NOMO-1 treated with DMSO at 0.1 percent for 48 hours (cell line): ENCODE data around the gene CD4.

Source experiments
- DNase-seq: peaks from one replicate; lab custom pipeline; 2025; ENCODE audit not compliant: unreplicated experiment; lab: John Stamatoyannopoulos, UW

Gene CD4

DNA sequence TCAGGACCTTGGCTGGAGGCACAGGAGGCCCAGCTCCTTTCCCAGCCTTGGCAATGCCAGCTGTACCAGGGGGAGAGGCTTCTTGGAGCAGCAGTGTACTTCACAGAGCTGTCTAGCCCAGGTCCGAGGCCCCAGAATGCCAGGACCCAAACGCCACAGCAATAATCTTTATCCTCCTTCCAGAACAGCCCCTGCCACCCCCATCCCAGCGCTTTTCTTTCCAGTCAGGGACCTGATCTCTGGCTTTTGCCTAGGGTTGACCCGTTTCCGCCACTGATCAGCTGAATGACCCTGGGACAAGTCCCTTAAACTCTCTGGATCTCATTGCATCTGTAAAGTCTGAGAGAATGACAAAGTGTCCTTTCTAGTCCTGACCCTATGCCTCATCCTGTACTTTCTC is 11.9 kb upstream of the CD4 start:
- DNase-seq, result no peak

DNA sequence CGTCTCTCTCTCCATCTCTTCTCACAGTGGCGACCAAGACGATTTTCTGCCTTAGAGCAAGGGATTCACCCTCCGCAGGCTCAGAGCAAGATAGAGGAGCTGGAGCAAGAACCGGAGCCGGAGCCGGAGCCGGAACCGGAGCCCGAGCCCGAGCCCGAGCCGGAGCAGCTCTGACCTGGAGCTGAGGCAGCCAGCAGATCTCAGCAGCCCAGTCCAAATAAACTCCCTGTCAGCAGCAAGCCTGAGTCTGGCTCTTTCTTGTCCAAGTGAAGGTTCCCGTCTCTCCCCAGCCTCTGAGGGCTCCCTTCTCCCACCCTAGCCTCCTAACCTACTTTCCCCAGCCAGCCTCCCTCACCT is 11.1 kb upstream of the CD4 start:
- DNase-seq, result no peak

DNA sequence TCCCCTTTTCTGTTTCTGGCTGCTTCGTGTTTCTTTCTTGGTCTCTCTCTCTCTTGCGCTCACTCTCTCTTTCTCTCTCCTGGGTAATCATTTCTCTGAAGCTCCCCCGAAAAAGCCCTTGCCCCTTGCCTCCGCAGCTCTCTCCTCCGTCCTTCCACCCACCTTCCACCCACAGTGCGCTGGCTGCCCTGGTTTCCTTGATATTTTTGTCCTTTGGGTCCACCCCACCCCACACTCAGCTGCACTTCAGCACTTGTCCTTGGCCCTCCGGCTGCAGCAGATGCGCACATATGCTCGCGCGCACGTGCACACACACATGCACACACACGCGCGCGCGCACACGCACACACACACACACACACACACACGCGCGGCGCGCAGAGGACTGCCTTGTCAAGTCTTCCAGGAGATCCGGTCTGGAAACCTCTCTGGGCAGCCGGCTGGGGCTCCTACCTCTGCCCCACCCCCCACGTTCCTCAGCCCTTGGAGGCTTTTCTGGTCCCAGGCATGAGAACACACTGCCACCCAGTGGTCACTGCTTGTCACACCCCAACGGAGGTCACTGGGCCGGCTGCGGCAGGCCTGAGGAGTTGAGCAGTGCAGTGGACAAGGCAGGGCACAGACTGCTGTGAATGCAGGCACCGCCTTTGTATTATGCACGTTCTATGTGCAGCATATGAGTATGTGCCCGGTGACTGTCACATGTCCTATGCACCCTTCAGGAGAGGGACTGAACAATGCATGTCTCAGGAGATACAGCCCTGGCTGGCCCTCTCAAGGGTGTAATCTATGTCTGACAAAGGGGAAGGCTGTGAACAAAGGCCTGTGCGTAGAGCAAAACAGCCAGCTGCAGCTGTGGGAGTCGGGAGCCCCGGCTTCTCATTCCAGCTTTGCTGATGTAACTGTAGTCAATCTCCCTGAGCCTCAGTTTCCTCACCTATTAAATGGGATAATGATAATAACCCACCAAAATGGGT is 10.5 kb upstream of the CD4 start:
- peak; percentile 82 for DNase-seq

DNA sequence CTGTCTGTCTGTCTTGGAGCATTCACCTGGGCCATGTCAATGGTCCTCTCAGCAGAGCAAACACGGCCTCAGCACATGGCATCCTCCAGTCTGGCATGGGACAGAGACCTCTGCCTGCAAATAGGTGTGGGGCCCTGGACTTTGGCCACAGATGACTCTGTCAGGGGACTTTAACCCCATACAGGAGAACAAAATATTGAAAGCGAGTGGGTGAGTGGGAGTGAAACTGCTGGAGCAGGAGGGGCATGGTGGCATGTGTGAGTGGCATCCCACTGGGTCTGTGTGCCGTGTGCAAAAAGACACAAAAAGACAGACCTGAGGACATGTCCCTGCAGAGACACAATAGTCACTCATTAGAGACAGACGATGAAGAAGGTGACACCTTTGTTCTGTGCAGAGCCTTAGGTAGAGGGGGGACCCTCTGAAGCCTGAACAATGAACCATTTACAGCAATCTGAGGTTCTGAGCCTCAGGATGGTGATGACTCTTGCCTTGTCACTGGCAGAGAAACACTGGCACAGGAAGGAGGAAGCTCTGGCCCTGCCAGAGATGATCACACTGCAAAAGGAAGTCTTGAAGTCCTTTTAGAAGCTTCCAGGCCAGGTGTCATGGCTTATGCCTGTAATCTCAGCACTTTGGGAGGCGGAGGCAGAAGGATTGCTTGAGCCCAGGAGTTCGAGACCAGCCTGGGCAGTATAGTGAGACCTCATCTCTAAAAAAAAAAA is 9.5 kb upstream of the CD4 start:
- no peak for DNase-seq

DNA sequence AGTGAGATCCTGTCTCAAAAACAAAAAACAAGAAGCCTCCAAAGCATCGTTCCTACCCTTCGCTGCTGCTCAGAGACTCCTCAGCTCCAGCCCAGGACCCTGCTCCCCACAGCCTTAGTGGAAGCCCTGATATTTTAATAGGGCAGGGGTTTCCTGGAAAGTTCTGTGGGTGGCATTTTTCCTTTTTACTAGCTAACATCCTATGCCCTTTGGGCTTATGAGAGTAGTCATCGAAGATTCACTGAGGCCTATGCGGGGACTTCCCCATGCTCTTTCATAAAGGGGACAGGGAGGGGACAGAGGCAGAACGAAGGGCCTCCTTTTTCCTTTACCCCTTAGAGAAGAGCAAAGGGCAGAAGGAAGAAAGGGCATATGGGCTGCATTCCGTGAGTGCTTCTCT is 8.8 kb upstream of the CD4 start:
- DNase-seq, result no peak

DNA sequence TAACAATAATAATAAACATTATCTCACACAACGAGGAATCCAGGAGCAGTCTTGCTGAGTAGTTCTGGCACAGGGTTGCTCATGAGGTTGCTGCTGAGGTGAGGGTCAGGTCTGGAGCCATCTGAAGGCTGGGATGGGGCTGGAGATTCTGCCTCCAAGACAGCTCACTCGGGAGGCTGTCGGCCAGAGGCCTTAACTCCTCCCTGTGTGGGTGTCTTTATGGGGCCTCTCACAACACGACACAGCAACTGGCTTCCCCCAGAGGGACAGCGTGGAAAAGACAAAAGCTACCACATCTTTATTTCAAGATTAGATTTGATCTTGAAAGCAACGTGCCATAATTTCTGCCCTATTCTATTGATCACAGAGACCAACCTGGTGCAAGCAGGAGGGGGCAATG is 7.2 kb upstream of the CD4 start:
- DNase-seq, result no peak

DNA sequence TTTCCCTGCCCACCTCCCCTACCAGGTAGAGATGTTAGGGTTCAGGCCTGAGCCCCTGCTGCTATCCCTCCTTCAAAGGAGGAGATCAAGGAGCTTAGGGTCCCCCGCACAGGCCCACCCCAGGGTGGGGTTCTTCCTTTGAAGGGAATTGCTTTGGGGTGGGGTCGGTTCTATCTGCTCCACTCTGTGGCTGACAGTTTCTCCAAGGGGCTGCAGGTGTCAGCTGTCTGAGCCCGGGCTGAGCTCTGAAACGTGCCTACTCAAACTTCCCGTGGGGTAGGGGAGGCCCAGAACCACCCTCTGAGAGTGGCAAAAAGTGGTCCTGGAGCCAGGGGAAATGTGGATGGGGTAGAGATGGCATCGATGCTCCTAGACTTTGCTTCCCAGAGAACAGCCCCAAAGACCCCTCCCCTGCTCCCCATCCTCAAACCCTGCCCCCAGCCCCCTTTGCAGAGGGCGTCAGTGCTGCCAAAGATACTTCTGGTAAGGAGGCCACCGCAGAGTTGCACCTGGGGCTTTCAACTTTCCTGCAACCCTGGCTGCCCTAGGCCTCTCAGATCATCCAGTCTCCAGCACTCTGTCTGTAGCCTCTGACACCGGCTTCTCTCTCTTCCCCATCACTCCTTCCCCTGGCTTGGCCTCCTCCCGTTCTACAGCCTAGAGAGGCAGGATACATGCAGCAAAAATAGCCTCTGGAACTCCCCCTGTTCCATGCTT is 6.3 kb upstream of the CD4 start:
- DNase-seq, result no peak

DNA sequence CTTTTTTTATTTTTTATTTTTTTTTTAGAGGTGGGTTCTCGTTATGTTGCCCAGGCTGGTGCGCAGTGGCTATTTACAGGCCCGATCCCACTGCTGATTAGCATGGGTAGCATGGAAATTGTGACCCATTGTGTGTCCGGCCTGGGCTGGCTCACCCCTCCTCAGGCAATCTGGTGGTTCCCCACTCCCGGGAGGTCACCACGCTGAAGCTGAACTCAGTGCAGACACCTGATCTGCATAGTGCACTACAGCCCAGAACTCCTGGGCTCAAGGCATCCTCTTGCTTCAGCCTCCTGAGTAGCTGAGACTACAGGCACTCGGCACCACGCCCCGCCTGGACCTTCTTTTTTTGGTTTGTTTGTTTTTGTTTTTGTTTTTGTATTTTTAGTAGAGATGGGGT is 5.5 kb upstream of the CD4 start:
- DNase-seq, result no peak

DNA sequence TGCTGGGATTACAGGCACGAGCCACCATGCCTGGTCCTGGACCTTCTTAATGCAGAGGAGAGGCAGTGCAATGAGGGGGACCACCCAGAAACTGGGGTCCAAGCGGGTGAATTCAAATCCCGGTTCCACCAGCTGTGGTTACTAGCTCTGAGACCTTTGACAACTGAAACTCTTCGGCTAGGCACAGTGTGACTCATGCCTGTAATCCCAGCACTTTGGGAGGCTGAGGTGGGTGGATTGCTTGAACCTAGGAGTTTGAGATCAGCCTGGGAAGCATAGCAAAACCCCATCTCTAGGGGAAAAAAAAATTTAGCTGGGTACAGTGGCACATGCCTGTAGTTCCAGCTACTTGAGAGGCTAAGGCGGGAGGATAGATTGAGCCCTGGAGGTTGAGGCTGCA is 5.0 kb upstream of the CD4 start:
- no peak for DNase-seq

DNA sequence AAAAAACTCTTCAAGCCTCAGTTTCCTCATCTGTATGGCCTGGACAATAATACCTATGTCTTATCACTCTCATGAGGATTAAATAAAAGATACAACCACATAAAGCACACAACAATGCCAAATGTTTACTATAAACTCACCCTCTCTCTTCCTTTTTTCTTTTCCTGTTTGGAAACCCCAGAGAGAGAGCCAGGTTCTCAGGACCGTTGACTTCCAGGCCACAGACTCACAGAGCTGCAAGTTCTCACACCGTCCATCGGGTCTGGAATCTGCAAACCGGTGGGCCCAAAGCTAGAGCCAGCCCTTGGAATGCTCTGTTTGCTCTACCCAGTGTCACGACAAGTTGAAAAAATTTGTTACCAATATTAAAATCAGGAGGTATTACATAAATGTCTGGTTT is 4.6 kb upstream of the CD4 start:
- no peak for DNase-seq

DNA sequence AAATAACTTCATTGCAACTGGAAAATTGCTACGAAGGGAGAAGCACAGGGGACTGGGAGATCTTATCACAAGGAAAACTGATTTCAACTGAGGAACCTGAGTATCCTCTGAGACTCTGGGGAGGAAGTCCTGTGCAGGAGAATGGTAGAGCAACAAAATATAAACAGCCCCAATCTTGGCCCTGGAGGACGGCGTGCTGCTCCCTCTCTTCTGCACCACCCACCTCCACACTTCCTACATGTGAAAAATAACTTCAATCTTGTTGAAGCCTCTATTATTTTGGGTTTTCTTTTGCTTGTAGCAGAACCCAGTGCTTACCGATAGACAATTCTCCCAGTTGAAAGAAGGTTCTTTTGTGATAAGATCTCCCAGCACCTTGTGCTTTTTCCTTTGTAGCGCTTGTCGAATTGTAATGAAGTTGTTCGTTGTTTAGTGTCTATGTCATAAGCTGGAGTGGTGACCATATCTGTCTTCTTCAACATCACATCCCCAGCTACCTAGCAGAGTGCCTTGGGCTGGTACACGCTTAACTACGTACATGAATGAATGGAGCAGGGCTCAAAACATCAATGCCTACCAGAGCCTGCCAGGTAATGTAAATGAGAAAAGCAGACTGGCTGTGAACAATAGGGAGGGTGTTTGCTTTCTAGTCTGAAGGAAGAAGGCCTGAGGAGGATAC is 2.8 kb upstream of the CD4 start:
- no peak for DNase-seq

DNA sequence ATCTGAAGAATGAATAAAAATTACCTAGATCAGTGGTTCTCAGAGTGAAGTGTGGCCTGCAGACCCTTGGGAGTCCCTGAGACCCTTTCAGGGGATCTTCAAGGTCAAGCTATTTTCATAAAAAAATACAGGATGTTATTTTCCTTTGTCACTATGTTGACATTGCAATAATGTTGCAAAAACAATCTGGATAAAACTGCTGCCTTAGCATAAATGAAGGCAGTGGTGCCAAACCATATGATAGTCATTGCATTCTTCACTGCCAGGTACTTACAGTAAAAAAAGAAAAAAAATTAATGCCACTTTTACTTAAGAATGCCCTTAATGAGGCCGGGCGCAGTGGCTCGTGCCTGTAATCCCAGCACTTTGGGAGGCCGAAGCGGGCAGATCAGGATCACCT is 2.0 kb upstream of the CD4 start:
- DNase-seq, result no peak

DNA sequence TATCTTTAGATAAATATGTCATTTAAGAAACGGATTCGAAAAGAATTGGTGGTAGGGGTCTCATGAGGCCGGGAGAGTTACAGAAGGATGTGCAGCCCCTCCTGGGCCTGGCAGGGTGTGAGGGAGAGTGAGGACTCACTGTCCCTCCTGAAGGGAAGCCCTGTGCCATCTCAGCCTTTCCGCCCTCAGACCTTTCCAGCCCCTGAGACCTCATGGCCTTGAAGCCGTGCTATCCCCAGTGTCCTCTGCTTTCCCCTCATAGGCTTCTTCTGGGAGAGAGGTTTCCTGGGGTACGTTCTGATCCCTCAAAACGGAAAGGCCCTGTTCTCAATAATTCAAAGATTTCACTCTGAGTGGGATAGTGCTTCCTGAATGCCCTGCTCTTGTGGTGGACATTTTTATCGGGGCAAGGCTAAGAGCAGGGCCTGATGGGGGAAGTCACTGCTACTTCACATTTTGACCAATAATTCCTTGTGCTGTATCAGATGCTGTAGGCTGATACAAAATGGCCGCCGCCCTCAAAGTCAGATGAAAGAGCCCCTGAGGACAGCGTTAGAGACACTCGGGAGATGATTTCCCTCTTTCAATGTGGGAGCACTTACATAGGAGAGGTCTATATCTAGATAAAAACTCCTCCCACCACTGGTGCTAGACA is 1.3 kb downstream of the CD4 start:
- DNase-seq, result no peak

DNA sequence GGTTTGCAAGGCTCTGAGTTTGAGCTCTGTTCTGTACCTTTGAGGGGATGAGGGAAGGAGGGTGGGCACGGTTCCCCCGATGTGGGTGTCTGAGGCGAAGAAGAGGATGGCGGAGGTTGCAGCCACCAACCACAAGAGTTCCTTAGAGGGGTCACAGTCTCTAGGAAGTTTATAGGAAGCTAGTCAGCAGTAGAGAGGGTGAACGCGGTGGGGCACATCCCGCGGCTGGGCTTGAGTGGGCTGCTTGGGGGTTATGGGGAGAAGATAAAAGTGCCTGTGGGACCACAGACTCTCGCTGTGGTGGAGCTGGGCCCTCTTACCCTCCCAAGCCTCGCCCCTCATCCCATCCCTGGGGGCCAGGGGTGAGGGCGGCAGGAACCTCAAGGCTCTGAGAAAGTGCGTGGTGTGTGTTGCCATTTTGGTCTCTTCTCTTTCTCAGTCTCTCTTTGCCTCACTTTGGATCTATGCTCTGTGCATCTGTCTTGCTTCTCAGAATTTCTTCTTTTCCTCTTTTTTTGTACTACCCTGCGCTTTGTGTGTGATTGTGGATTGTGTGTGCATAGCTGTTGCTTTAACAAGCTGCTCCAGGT is 2.7 kb downstream of the CD4 start:
- DNase-seq, result no peak

DNA sequence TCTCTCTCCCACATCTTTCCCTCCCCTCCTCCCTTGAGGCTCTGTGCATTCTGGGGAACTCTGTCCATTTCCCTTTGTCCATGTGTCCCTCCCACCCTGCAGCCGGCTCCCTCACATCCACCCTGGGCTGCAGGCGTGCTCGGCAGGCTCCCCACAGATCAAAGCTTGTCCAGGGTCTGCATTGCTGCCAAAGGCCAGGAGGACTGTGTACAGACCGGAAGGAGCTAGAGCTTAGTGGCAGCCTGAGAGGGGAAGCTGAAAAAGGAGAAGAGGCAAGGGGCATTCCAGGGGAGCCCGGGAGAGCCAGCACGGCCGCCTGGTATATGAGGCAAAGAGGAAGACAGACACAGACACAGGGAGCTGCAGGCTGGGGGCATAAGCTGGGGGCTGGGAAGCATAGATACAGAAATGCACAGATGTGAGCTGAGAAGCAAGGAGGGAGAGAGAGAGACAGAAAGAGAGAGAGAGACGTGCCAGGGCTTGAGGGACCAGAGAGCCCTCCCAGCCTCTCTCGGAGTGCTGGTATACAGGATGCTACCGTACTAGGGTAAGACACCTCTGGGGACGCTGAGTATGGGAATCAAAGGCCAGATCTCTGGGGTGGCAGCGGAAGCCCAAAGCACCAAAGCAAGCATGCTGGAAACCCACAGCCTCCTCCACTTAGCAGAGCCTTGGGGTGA is 3.3 kb downstream of the CD4 start:
- DNase-seq, result peak; percentile 74

DNA sequence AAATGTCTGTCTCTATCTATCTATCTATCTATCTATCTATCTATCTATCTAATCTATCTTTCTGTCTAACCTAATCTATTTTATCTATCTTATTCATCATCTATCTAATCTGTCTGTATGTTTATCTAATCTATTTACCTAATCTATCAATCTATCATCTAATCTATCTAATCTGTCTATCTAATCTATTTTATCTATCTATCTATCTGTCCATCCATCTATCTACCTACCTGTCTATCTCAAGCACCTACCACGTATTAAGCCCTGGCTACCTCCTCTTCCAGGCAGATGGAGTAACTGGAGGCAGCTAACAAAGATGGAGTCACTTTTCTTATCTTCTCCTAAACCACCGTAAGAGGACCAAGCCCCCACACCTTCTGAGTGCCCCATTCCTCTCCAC is 5.8 kb downstream of the CD4 start:
- DNase-seq, result no peak

DNA sequence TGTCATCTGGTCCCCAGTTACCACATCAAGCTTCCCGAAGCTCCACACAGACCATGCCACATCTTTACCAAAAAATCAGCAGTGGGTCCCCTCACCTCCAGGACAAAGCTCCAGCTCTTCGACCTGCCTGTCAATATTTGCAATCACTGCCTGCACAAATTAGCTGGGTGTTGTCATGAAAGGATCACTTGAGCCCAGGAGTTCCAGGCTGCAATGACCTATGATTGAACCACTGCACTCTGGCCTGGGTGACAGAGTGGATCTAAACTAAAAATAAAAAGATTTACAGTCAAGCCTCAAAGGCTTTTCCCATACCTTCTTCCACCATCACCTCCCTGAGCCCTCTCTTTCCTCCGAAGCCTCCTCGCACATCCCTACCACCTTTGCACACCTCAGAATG is 7.2 kb downstream of the CD4 start:
- no peak for DNase-seq

DNA sequence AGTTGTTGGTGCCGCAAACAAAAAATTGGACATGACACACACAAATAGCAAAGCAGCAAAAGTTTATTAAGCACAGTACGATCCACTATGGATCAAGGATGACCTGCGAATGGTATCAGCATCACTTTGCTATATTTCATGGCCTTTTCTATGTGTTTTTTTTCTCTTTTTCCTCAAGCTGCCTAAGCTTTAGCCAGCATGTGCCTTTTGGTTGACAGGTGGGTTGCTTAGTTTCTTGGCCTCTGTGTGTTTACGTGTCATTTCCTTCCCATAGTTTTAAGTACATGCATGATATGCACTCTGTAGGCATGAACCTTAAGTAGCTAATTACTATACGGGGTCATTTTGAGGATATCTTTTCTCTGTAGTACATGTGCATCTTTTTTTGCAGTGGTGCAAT is 9.8 kb downstream of the CD4 start:
- no peak for DNase-seq

DNA sequence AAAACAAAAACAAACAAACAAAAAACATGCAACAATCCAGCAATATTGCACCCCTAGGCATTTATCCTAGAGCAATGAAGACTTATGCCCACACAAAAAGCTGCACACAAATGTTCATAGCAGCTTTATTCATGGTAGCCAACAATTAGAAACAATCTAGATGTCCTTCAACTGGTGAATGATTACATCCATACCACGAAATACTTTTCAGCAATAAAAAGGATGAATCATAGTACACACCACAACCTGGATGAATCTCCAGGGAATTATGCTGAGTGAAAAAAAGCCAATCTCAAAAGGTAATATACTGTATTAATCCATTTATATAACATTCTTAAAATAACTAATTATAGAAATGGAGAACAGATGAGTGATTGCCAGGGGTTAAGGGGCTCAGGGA is 17.8 kb downstream of the CD4 start:
- DNase-seq, result no peak

DNA sequence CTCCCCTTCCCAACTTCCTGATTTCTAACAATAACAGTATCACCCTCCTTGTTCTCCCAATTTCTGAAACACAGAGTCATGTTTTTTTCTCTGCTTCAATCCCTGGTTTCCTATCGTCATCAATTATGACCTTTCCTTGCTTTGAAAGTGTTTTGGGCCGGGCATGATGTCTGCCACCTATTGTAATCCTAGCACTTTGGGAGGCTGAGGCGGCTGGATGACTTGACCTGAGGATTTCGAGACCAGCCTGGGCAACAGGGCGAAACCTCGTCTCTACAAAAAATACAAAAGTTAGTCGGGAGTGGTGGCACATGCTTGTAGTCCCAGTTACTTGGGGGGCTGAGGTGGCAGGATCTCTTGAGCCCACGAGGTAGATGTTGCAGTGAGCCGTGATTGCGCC is 19.7 kb downstream of the CD4 start:
- DNase-seq, result no peak
